ENCODE results near the gene ENOX1.

DNA sequence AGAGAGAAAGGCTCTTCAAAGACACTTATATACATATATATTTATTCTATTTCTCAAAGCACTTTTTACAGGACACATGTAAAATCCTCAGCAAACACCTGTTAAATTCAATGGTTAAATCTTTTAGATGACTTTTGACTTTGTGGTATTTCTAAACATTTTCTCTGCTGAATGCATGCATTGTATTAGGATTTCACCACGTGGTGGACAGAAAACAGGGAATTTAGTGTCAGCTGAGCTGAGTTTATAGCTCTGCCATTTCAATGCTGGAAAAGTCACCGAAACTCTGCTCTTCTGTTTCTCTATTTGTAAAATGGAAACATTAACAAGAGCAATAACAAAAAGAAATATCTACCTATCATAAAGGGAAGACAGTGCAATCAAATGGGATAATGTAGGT lies 375.6 kb downstream of the ENOX1 start:
- TF ChIP-seq EZH2 (IDR thresholded peaks at IDR 0.05) (no peak), POLR2AphosphoS5 (IDR thresholded peaks at IDR 0.05; ENCODE audit: borderline replicate concordance, low read depth, low read length) (no peak)

Measured in SK-N-MC (cell line).